KMS-11 (cell line): ENCODE results near the gene METTL13.

Experiments used
- H2AFZ ChIP-seq: fragments of 200-600 bp; sonication (generic); 2 replicates; pipeline ENCODE4 v1.6.1; 2016; ENCODE audit warnings: antibody characterized with exemption, mixed run types, low read depth
- H3K27ac ChIP-seq: fragments of 200-600 bp; sonication (generic); 2 replicates; pipeline ENCODE4 v1.6.1; 2016; ENCODE audit warnings: mild to moderate bottlenecking, mixed run types
- H3K27me3 ChIP-seq: fragments of 200-600 bp; sonication (generic); 2 replicates; pipeline ENCODE4 v1.6.1; 2017; ENCODE audit warnings: mild to moderate bottlenecking, low read depth, mixed run types, moderate library complexity; ENCODE audit not compliant: insufficient read depth
- H3K36me3 ChIP-seq: fragments of 200-600 bp; sonication (generic); 2 replicates; pipeline ENCODE4 v1.6.1; 2017; ENCODE audit warnings: mild to moderate bottlenecking, mixed run types; ENCODE audit not compliant: insufficient read depth
- H3K4me1 ChIP-seq: fragments of 200-600 bp; sonication (generic); 2 replicates; pipeline ENCODE4 v1.6.1; 2016; ENCODE audit warnings: mild to moderate bottlenecking, low read depth, mixed run types; ENCODE audit not compliant: poor library complexity, severe bottlenecking
- H3K4me2 ChIP-seq: fragments of 200-600 bp; sonication (generic); 2 replicates; pipeline ENCODE4 v1.7.0; 2016; ENCODE audit warnings: mild to moderate bottlenecking, mixed run types
- H3K4me3 ChIP-seq: fragments of 200-600 bp; sonication (generic); IDR thresholded peaks from 2 replicates; pipeline ENCODE4 v1.6.1; 2017; ENCODE audit warnings: low read depth, low read length, mixed read lengths; ENCODE audit not compliant: insufficient read depth
- H3K79me2 ChIP-seq: fragments of 200-600 bp; sonication (generic); 2 replicates; pipeline ENCODE4 v1.6.1; 2016; ENCODE audit warnings: low read depth, mixed run types; ENCODE audit not compliant: insufficient read depth
- H3K9ac ChIP-seq: fragments of 200-600 bp; sonication (generic); 2 replicates; pipeline ENCODE4 v1.6.1; 2016; ENCODE audit warnings: mild to moderate bottlenecking, mixed run types
- H4K20me1 ChIP-seq: fragments of 200-600 bp; sonication (generic); 2 replicates; pipeline ENCODE4 v1.6.1; 2016; ENCODE audit warnings: mild to moderate bottlenecking, mixed run types; ENCODE audit not compliant: insufficient read depth
- CTCF ChIP-seq: fragments of 200-600 bp; sonication (generic); conservative IDR thresholded peaks from 2 replicates; pipeline ENCODE4 v1.6.1; 2017; ENCODE audit warnings: low read depth, mild to moderate bottlenecking, antibody characterized with exemption, low read length, moderate library complexity, mixed read lengths

The METTL13 gene

DNA sequence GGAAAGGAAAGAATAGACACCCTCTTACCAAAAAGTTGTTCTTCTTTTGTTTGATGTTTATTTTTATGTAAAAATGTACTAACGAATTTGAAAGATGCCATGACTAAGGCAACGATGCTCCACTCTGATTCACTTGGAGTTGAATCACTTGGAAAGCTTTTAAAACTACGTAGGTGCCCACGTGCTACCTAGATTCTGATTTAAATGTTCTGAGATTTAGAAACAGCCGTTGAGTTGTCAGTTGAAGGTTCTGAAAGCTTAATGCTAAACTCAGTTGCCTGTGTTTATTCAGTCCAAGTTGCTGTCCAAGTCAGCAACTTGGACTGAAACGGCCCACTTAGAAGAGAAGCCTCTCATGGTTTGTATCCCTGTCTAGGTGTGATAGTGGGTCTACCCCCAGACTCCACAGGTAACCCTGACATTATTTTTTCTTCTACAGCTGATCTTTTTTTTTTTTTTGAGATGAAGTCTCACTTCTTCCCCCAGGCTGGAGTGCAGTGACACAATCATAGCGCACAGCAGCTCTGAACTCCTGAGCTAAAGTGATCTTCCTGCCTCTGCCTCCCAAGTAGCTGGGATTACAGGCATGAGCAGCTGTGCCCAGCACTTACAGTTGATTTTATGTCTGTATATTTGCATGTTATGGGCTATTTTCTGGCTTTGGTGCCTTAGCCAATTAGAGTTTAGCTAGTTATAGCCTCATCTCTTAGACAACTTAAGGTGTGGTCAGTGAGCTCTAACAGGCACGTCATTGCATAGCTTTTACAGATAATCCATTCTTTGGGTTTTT lies 38.2 kb upstream of the METTL13 start:
- Histone ChIP-seq H3K4me3 (peak overlapping the region; percentile 96), H3K4me2 (peak overlapping the region; percentile 91), H3K79me2 (0 out of 2 replicates have a peak, but pooled peaks cover 5% of the 10 kb centered on the region), H3K27me3 (no peaks in the 10 kb centered on the region), H3K36me3 (no peaks in the 10 kb centered on the region), H2AFZ (peak overlapping the region; percentile 98), H3K4me1 (peaks cover 16% of the 10 kb centered on the region), H4K20me1 (no peaks in the 10 kb centered on the region), H3K9ac (peak overlapping the region; percentile 78; the same call in 1 of the 2 replicates), H3K27ac (peak overlapping the region; percentile 79; the same call in 1 of the 2 replicates)
- no peak for TF ChIP-seq CTCF

- Histone ChIP-seq H3K9ac (no peak overlapping the region), H3K4me2 (no peak overlapping the region), H3K27ac (no peak overlapping the region), H3K4me3 (no peak overlapping the region), H2AFZ (no peak overlapping the region), H3K79me2 (0 out of 2 replicates have a peak, but pooled peaks cover 5% of the 10 kb centered on the region), H4K20me1 (no peaks in the 10 kb centered on the region), H3K4me1 (peaks cover 16% of the 10 kb centered on the region), H3K27me3 (no peaks in the 10 kb centered on the region), H3K36me3 (no peaks in the 10 kb centered on the region)
- no peak for TF ChIP-seq CTCF
Observed at GRCh38 chr1:171744986-171745385, 36.5 kb upstream of the METTL13 start.

GRCh38 chr1:171748651-171749050 lies 32.8 kb upstream of the METTL13 start:
- peaks cover 1% of the 10 kb centered on the region for H3K4me1 ChIP-seq
- H3K79me2 ChIP-seq = no peaks in the 10 kb centered on the region
- H2AFZ ChIP-seq = no peak overlapping the region
- H3K4me3 ChIP-seq = no peak overlapping the region
- H3K9ac ChIP-seq = no peak overlapping the region
- no peaks in the 10 kb centered on the region for H4K20me1 ChIP-seq
- H3K27ac ChIP-seq = no peak overlapping the region
- no peak overlapping the region for H3K4me2 ChIP-seq
- TF ChIP-seq CTCF = no peak
- H3K36me3 ChIP-seq = no peaks in the 10 kb centered on the region
- H3K27me3 ChIP-seq = no peaks in the 10 kb centered on the region

DNA sequence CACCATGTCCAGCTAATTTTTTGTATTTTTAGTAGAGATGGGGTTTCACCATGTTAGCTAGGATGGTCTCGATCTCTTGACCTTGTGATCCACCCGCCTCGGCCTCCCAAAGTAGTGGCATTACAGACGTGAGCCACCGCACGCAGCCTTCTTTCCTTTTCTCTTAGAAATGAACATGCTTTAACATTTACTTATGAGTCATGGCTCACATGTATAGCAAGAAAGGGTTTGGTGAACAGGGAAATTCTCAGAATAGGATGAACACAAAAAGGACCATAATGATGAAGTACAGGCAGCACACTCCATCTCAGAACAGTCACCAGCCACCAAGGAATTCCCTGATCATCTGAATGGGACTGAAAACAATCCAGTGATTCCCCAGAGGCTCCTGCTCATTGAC lies 30.2 kb upstream of the METTL13 start:
- no peaks in the 10 kb centered on the region for H3K79me2 ChIP-seq
- H4K20me1 ChIP-seq = no peaks in the 10 kb centered on the region
- H3K36me3 ChIP-seq = no peaks in the 10 kb centered on the region
- H3K27me3 ChIP-seq = no peaks in the 10 kb centered on the region
- H3K27ac ChIP-seq = no peak overlapping the region
- H2AFZ ChIP-seq = no peak overlapping the region
- no peak for TF ChIP-seq CTCF
- H3K4me1 ChIP-seq = peaks cover 6% of the 10 kb centered on the region
- H3K4me3 ChIP-seq = no peak overlapping the region
- no peak overlapping the region for H3K9ac ChIP-seq
- H3K4me2 ChIP-seq = no peak overlapping the region
